Lower leg skin (tissue), 3 donors: ENCODE measurements around the gene MTA1.

ENCODE experiments used
- CTCF ChIP-seq, 3 donors: fragments of 450-650 bp; IDR thresholded peaks; one replicate each; pipeline ENCODE4 v1.5.1; 2016; ENCODE audit warnings: antibody characterized with exemption in 3 of 3, mild to moderate bottlenecking in 3 of 3, moderate library complexity in 2 of 3
- POLR2A ChIP-seq, 2 donors: fragments of 450-650 bp; IDR thresholded peaks; one replicate each; pipeline ENCODE4 v1.6.1; 2016 to 2017; ENCODE audit warnings: antibody characterized with exemption in 2 of 2, mild to moderate bottlenecking in 1 of 2, moderate library complexity in 1 of 2

- TF ChIP-seq POLR2A (IDR thresholded peaks at IDR 0.05) (no peak), CTCF (IDR thresholded peaks at IDR 0.05) (no peak)
Measured at GRCh38 chr14:105473033-105473676, 53.5 kb downstream of the MTA1 start.
